K562 (cell line): ENCODE measurements around the gene PPM1N. TPM values are rescaled to one million over a fixed set of nuclear protein-coding genes. Genes with fewer than 3 reads are reported as not detected.
A peak's percentile ranks its signal among the peaks of the same experiment; 100 is the strongest.

Experiments used
- COPS2 ChIP-seq: fragments of 450-650 bp; conservative IDR thresholded peaks from 2 replicates; pipeline ENCODE4 v1.6.1; 2016; ENCODE audit warnings: mild to moderate bottlenecking, moderate library complexity
- E2F1 ChIP-seq: sonication (generic); formaldehyde crosslinking; IDR thresholded peaks from 2 replicates; pipeline ENCODE4 v1.8.1; 2023; ENCODE audit warnings: mild to moderate bottlenecking, missing genetic modification reagents, moderate library complexity
- E2F6 ChIP-seq, 2 experiments: IDR thresholded peaks; 2 replicates each; pipeline ENCODE4 v1.6.1; 2011; ENCODE audit warnings: borderline replicate concordance in 1 of 2, control low read depth in 1 of 2, low read depth in 1 of 2, low read length in 1 of 2, mild to moderate bottlenecking in 1 of 2, mixed read lengths in 1 of 2, moderate library complexity in 1 of 2; ENCODE audit not compliant: insufficient read depth in 1 of 2, insufficient read length in 1 of 2, poor library complexity in 1 of 2, severe bottlenecking in 1 of 2; ENCODE audit errors: extremely low read depth in 1 of 2
- FOSL1 ChIP-seq: fragments of 200-800 bp; sonication (Bioruptor generic); conservative IDR thresholded peaks from 2 replicates; pipeline ENCODE4 v1.6.1; 2016; ENCODE audit warnings: missing genetic modification characterization, missing compliant biosample characterization
- HSF4 ChIP-seq: fragments of 250-450 bp; sonication (Bioruptor Pico); IDR thresholded peaks from 2 replicates; pipeline ENCODE4 v2.1.2; 2022; ENCODE audit warnings: mild to moderate bottlenecking, moderate library complexity, borderline replicate concordance
- IFI16 ChIP-seq: fragments of 250-450 bp; sonication (Bioruptor Pico); IDR thresholded peaks from 2 replicates; pipeline ENCODE4 v2.1.2; 2022; ENCODE audit warnings: mild to moderate bottlenecking, inconsistent platforms
- IRF1 ChIP-seq: sonication (generic); formaldehyde crosslinking; IDR thresholded peaks from 2 replicates; pipeline ENCODE4 v1.8.0; 2022; ENCODE audit warnings: missing genetic modification reagents, mild to moderate bottlenecking, borderline replicate concordance
- JUNB ChIP-seq: fragments of 450-650 bp; formaldehyde crosslinking; conservative IDR thresholded peaks from 2 replicates; pipeline ENCODE4 v1.4.0; 2020; ENCODE audit warnings: mild to moderate bottlenecking
- JUND ChIP-seq, 2 experiments: IDR thresholded peaks; 2 replicates in 1 of 2; 3 replicates in 1 of 2; pipeline ENCODE4 v1.6.1; 2011; ENCODE audit warnings: borderline replicate concordance in 2 of 2, low read depth in 2 of 2, low read length in 2 of 2, improper control_type of control experiment in 1 of 2, missing biosample characterization in 1 of 2, missing genetic modification characterization in 1 of 2, missing genetic modification reagents in 1 of 2
- MTA3 ChIP-seq: fragments of 450-650 bp; formaldehyde crosslinking; IDR thresholded peaks from 2 replicates; pipeline ENCODE4 v1.6.1; 2017; ENCODE audit warnings: mild to moderate bottlenecking, borderline replicate concordance
- NFIC ChIP-seq: fragments of 450-650 bp; IDR thresholded peaks from 2 replicates; pipeline ENCODE4 v1.6.1; 2017; ENCODE audit warnings: mild to moderate bottlenecking, inconsistent platforms
- SAFB2 ChIP-seq: fragments of 200-400 bp; formaldehyde crosslinking; IDR thresholded peaks from 2 replicates; pipeline ENCODE4 v1.6.1; 2018; ENCODE audit warnings: borderline replicate concordance, low read length, low read depth, moderate library complexity; ENCODE audit not compliant: severe bottlenecking
- SAP30 ChIP-seq: fragments of 200-600 bp; sonication (generic); IDR thresholded peaks from 2 replicates; pipeline ENCODE4 v1.6.1; 2012; ENCODE audit warnings: borderline replicate concordance, low read depth, mild to moderate bottlenecking, moderate library complexity, low read length, control low read depth, inconsistent platforms; ENCODE audit not compliant: insufficient read depth, poor library complexity, severe bottlenecking
- SREBF2 ChIP-seq: sonication (generic); formaldehyde crosslinking; IDR thresholded peaks from 2 replicates; pipeline ENCODE4 v1.4.0; 2020; ENCODE audit warnings: mild to moderate bottlenecking, missing genetic modification reagents
- SRF ChIP-seq, 2 experiments: fragments of 250-450, 450-650 bp in 1 of 2; sonication (Bioruptor Pico) in 1 of 2; sonication (generic) in 1 of 2; formaldehyde crosslinking; IDR thresholded peaks; 2 replicates each; pipeline versions ENCODE4 v1.5.0 to v1.5.1; 2020 to 2022; ENCODE audit warnings: mild to moderate bottlenecking in 1 of 2, missing genetic modification reagents in 1 of 2
- TOE1 ChIP-seq, 2 experiments: fragments of 450-650 bp in 1 of 2; sonication (generic) in 1 of 2; formaldehyde crosslinking in 1 of 2; IDR thresholded peaks; 2 replicates each; pipeline versions ENCODE4 v1.7.1 to v1.8.0; 2016 to 2022; ENCODE audit warnings: borderline replicate concordance in 2 of 2, mild to moderate bottlenecking in 2 of 2, antibody characterized with exemption in 1 of 2, inconsistent platforms in 1 of 2, low read depth in 1 of 2, missing genetic modification reagents in 1 of 2, moderate library complexity in 1 of 2
- TRIM28 ChIP-seq: fragments of 450-650 bp; IDR thresholded peaks from 2 replicates; pipeline ENCODE4 v1.6.1; 2017
- ZEB2 ChIP-seq: fragments of 450-650 bp; IDR thresholded peaks from 2 replicates; pipeline ENCODE4 v1.6.1; 2016
- ZNF589 ChIP-seq: fragments of 200-800 bp; sonication (Bioruptor generic); IDR thresholded peaks from 2 replicates; pipeline ENCODE4 v1.6.1; 2016; ENCODE audit warnings: low read depth, missing genetic modification characterization, missing compliant biosample characterization
- polyA plus RNA-seq, 8 experiments: library from polyadenylated mRNA; depleted of rRNA in 4 of 8; stranded (reverse) in 5 of 8; unstranded in 3 of 8; fragments of >200 nt; fragmentation: Nextera tagmentation in 2 of 8; fragmentation: Illumina TruSeq in 1 of 8; extraction: Ambion mirVana in 2 of 8; extraction: Trizol in 1 of 8; gene quantifications; 2 replicates each; pipeline versions ENCODE4 v1.2.1 to v1.2.3, GENCODE V29; 2011 to 2014; ENCODE audit warnings: inconsistent platforms in 1 of 8, missing spikeins in 1 of 8
- total RNA-seq, 7 experiments: library from RNA; depleted of rRNA in 6 of 7; stranded (reverse); fragments of >200 nt in 6 of 7; fragmentation: Illumina TruSeq in 2 of 7; extraction: Trizol in 2 of 7; gene quantifications; 2 replicates each; pipeline versions ENCODE4 v1.2.1 to v1.2.3, GENCODE V29; 2011 to 2021; ENCODE audit warnings: low replicate concordance in 1 of 7

Gene PPM1N
- total and polyA plus RNA-seq, 9 of the 15 experiments (the other 6 are each of a cell fraction or from before 2014, with no cell fraction given), result 4.5 to 15.6 (median 8.7) TPM

GRCh38 chr19:45467456-45468158 is 30.6 kb upstream of the PPM1N start, which contains the start of gene FOSB (continued):
- peak; percentile 90 for TF ChIP-seq E2F1 (CRISPR knock-in tag)
- TF ChIP-seq COPS2, result no peak
- TF ChIP-seq JUNB, result peak; percentile 87
- peak; percentile 93 for TF ChIP-seq SAP30
- no peak for TF ChIP-seq SAFB2
- peak; percentile 87 for TF ChIP-seq ZNF589 (CRISPR knock-in tag)
- TF ChIP-seq FOSL1 (tag), result peak; percentile 71
- no peak for TF ChIP-seq IRF1
- peak; percentile 66 for TF ChIP-seq ZEB2
- peak; percentile 93 for TF ChIP-seq JUND (IDR thresholded peaks at IDR 0.05; ENCODE audit: borderline replicate concordance, low read depth, low read length)
- TF ChIP-seq JUND (tag; IDR thresholded peaks at IDR 0.05; ENCODE audit: borderline replicate concordance, low read depth, low read length), result peak; percentile 91; the same call in 2 of the 3 replicates
- TF ChIP-seq MTA3, result peak; percentile 98
- TF ChIP-seq SRF (CRISPR knock-in tag; IDR thresholded peaks at IDR 0.05), result peak; percentile 100
- TF ChIP-seq NFIC, result no peak
- TF ChIP-seq SREBF2 (CRISPR knock-in tag), result no peak
- no peak for TF ChIP-seq TRIM28
- TF ChIP-seq IFI16 (CRISPR knock-in tag), result no peak
- no peak for TF ChIP-seq HSF4 (CRISPR knock-in tag)
- TF ChIP-seq E2F6 (IDR thresholded peaks at IDR 0.05; ENCODE audit: borderline replicate concordance in 1 of 2, extremely low read depth in 1 of 2, insufficient read depth in 1 of 2, insufficient read length in 1 of 2, low read depth in 1 of 2, low read length in 1 of 2, poor library complexity in 1 of 2, severe bottlenecking in 1 of 2), result peak in 1 of 2 experiments; percentile 25
- no peak for TF ChIP-seq TOE1 (IDR thresholded peaks at IDR 0.05; ENCODE audit: borderline replicate concordance)
- TF ChIP-seq TOE1 (CRISPR knock-in tag; IDR thresholded peaks at IDR 0.05; ENCODE audit: borderline replicate concordance, low read depth), result no peak
- TF ChIP-seq, all 486 proteins: peak for 89
